Panc1 (cell line): ENCODE data around the gene JADE3. TPM values are rescaled to one million over a fixed set of nuclear protein-coding genes. Genes with fewer than 3 reads are reported as not detected.

Source experiments
- ATAC-seq: fragments of 200-7000 bp; cut with Tn5 transposase; 2 replicates; pipeline ENCODE4 v1.9.1; 2020; ENCODE audit warnings: mild to moderate bottlenecking, moderate library complexity
- BruUV-seq: library from RNA; stranded (reverse); fragments of 400-500 nt; replicated peaks from 2 replicates; lab custom pipeline; 2021; lab: Mats Ljungman, UMichigan
- CTCF ChIA-PET: fragments of 300-600 bp; sonication (Branson Sonifier 250); formaldehyde crosslinking; loops from one replicate; lab custom pipeline; 2022; ENCODE audit warnings: antibody characterized with exemption; lab: Charles Lee
- POLR2A ChIA-PET: fragments of 300-600 bp; sonication (Branson Sonifier 250); formaldehyde crosslinking; loops from one replicate; lab custom pipeline; 2022; ENCODE audit warnings: antibody characterized with exemption; lab: Charles Lee
- DNase-seq: peaks from one replicate; pipeline ENCODE4 v3.0.0-alpha.2; 2010; ENCODE audit warnings: low read depth, low spot score
- H3K27ac ChIP-seq: 2 replicates; pipeline ENCODE4 v1.5.1; 2011; ENCODE audit warnings: mild to moderate bottlenecking, low read length, inconsistent platforms
- H3K27me3 ChIP-seq: fragments of 200-500 bp; sonication (Bioruptor generic); 2 replicates; pipeline ENCODE4 v1.6.0; 2014; ENCODE audit warnings: low read length, inconsistent platforms; ENCODE audit not compliant: control insufficient read depth, insufficient read depth
- H3K36me3 ChIP-seq: fragments of 200-500 bp; sonication (Bioruptor generic); 2 replicates; pipeline ENCODE4 v1.5.1; 2014; ENCODE audit warnings: inconsistent platforms, mild to moderate bottlenecking, low read length, moderate library complexity; ENCODE audit not compliant: control insufficient read depth, insufficient read depth
- H3K4me1 ChIP-seq: 2 replicates; pipeline ENCODE4 v1.5.1; 2011; ENCODE audit warnings: inconsistent platforms, mild to moderate bottlenecking, low read length, moderate library complexity; ENCODE audit not compliant: control insufficient read depth, insufficient read depth
- H3K4me3 ChIP-seq, 2 experiments: 2 replicates each; pipeline ENCODE4 v1.5.1; 2011 to 2012; ENCODE audit warnings: low read depth in 2 of 2, low read length in 2 of 2, mild to moderate bottlenecking in 2 of 2, inconsistent platforms in 1 of 2, moderate library complexity in 1 of 2
- H3K9me3 ChIP-seq: fragments of 200-500 bp; sonication (Bioruptor generic); 2 replicates; pipeline ENCODE4 v1.5.1; 2014; ENCODE audit warnings: low read depth, mild to moderate bottlenecking, inconsistent platforms, low read length, moderate library complexity; ENCODE audit not compliant: control insufficient read depth, insufficient read depth
- CTCF ChIP-seq: fragments of 450-650 bp; IDR thresholded peaks from 2 replicates; pipeline ENCODE4 v1.5.1; 2017; ENCODE audit warnings: mild to moderate bottlenecking
- POLR2AphosphoS5 ChIP-seq: IDR thresholded peaks from 2 replicates; pipeline ENCODE4 v1.6.1; 2012; ENCODE audit warnings: mild to moderate bottlenecking, low read depth, low read length, moderate library complexity
- SIN3A ChIP-seq: IDR thresholded peaks from 2 replicates; pipeline ENCODE4 v1.6.1; 2012; ENCODE audit warnings: low read depth, mild to moderate bottlenecking, low read length, moderate library complexity, borderline replicate concordance; ENCODE audit not compliant: insufficient read depth
- TCF7L2 ChIP-seq: IDR thresholded peaks from 2 replicates; pipeline ENCODE4 v1.6.1; 2011; ENCODE audit warnings: mild to moderate bottlenecking, low read depth, low read length, inconsistent platforms
- in situ Hi-C: cut with HindIII; loops from 2 replicates; pipeline ENCODE4 v1.10.0; 2016; ENCODE audit warnings: low sequenced_read_pairs, low pct_unique_long_range_greater_than_20kb
- intact Hi-C: fragments of 100-400 bp; cut with micrococcal nuclease; formaldehyde crosslinking; loops from one replicate; pipeline ENCODE4 v1.10.0; 2022; ENCODE audit not compliant: unreplicated experiment
- total RNA-seq: library from RNA; stranded (reverse); gene quantifications from one replicate; pipeline ENCODE4 v1.2.1, GENCODE V29; 2021; ENCODE audit not compliant: unreplicated experiment
- TF ChIP-seq, protein P1 (sequence below), 2 experiments: IDR thresholded peaks; 2 replicates each; pipeline ENCODE4 v1.6.1; 2011 to 2012; ENCODE audit warnings: low read depth in 2 of 2, control low read depth in 1 of 2, low read length in 1 of 2, mild to moderate bottlenecking in 1 of 2, moderate library complexity in 1 of 2; ENCODE audit not compliant: insufficient read depth in 1 of 2

The JADE3 gene
- total RNA-seq, 1 experiment from 2014 or later: 22.2 TPM

DNA sequence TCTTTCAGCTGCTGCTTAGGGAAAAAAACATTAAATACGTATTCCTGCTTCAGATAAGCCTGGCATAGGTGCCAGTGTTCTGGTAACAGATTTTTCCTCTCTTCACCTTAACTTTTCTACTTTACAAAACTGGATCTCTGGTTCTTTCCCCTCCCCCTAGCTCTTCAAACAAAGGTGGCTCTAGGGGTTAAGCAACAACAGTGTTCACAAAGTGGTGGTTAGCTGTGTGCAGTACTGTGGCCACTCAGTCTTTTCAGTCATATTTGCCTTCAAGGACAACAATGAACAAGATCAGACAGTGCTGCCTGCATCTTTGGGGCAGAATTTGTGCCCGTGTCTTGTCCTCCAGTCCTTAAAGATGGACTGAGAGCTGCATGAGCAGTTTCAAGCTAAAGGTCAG, 151.0 kb downstream of the JADE3 start:
- Histone ChIP-seq H3K27ac (no peak overlapping the region), H3K9me3 (no peaks in the 10 kb centered on the region), H3K4me3 (no peak overlapping the region), H3K4me1 (no peaks in the 10 kb centered on the region), H3K27me3 (no peaks in the 10 kb centered on the region), H3K36me3 (no peaks in the 10 kb centered on the region)
- CTCF ChIA-PET: no interaction called here
- in situ Hi-C loops: no loop called here
- BruUV-seq: no TSS peak
- no peak for DNase-seq
- POLR2A ChIA-PET: interaction anchor here (0.6 kb wide), 1 partner anchor 253 kb away, joined by 3 read pairs; no protein-coding TSS in a partner anchor
- intact Hi-C loops: no loop called here
- no peak for ATAC-seq
- no peak for TF ChIP-seq SIN3A
- TF ChIP-seq, protein P1, sequence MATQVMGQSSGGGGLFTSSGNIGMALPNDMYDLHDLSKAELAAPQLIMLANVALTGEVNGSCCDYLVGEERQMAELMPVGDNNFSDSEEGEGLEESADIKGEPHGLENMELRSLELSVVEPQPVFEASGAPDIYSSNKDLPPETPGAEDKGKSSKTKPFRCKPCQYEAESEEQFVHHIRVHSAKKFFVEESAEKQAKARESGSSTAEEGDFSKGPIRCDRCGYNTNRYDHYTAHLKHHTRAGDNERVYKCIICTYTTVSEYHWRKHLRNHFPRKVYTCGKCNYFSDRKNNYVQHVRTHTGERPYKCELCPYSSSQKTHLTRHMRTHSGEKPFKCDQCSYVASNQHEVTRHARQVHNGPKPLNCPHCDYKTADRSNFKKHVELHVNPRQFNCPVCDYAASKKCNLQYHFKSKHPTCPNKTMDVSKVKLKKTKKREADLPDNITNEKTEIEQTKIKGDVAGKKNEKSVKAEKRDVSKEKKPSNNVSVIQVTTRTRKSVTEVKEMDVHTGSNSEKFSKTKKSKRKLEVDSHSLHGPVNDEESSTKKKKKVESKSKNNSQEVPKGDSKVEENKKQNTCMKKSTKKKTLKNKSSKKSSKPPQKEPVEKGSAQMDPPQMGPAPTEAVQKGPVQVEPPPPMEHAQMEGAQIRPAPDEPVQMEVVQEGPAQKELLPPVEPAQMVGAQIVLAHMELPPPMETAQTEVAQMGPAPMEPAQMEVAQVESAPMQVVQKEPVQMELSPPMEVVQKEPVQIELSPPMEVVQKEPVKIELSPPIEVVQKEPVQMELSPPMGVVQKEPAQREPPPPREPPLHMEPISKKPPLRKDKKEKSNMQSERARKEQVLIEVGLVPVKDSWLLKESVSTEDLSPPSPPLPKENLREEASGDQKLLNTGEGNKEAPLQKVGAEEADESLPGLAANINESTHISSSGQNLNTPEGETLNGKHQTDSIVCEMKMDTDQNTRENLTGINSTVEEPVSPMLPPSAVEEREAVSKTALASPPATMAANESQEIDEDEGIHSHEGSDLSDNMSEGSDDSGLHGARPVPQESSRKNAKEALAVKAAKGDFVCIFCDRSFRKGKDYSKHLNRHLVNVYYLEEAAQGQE (IDR thresholded peaks at IDR 0.05; ENCODE audit: insufficient read depth in 1 of 2, low read depth in 2 of 2, low read length in 1 of 2): no peak
- no peak for TF ChIP-seq TCF7L2
- TF ChIP-seq POLR2AphosphoS5: no peak
- TF ChIP-seq CTCF: no peak

- no peaks in the 10 kb centered on the region for H3K4me1 ChIP-seq
- BruUV-seq: no TSS peak
- TF ChIP-seq POLR2AphosphoS5 (no peak), TCF7L2 (no peak), SIN3A (no peak), CTCF (no peak)
- TF ChIP-seq, protein P1 (IDR thresholded peaks at IDR 0.05; ENCODE audit: insufficient read depth in 1 of 2, low read depth in 2 of 2, low read length in 1 of 2): no peak
- no peaks in the 10 kb centered on the region for H3K27me3 ChIP-seq
- no peaks in the 10 kb centered on the region for H3K36me3 ChIP-seq
- H3K4me3 ChIP-seq: no peak overlapping the region
- ATAC-seq: no peak
- POLR2A ChIA-PET: no interaction called here
- intact Hi-C loops: no loop called here
- CTCF ChIA-PET: no interaction called here
- H3K27ac ChIP-seq: no peak overlapping the region
- DNase-seq: no peak
- in situ Hi-C loops: no loop called here
- H3K9me3 ChIP-seq: no peaks in the 10 kb centered on the region
These were observed 156.0 kb downstream of the JADE3 start for GRCh38 chrX:47068214-47068613.
